ENCODE measurements around the gene APOO. TPM values are rescaled to one million over a fixed set of nuclear protein-coding genes. Genes with fewer than 3 reads are reported as not detected.

APOO gene
- total and polyA plus RNA-seq, 2 of the 4 experiments (the other 2 are of a cell fraction), result 9.0 to 14.2 TPM

DNA sequence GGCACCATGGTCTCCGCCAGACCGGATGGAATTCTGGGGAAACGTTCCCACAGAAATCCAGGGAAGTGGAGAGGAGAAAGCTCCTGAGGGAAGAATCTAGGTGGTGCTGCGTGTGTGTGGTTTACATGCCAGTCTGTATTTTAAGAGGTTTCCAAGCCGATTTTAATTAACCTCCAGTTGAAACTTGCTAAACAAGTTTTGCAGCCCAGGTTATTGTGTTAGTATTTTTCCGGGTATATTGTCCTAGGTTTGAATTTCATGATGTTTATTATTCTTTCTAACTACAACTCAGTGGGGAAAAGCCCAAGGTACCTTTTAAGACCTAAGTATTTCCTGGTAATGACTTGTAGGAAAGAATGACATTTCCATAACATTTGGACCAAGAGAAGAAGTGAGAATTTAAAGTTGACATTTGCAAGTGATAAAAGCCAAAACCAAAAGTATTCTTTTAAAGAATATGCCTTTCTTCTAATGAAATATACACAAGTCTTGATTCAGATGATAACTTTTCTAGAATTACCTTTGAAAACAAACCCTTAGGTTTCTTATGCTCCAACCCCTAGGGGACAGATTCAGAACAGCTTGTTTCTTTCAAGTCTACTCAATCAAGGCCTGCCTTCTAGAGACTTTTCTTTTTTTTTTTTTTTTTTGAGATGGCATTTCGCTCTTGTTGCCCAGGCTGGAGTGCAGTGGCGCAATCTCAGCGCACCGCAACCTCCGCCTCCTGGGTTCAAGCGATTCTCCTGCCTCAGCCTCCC, 110.2 kb downstream of the APOO start (continued):
- no peak for TF ChIP-seq RAD21 (IDR thresholded peaks at IDR 0.05; ENCODE audit: low read length)

DNA sequence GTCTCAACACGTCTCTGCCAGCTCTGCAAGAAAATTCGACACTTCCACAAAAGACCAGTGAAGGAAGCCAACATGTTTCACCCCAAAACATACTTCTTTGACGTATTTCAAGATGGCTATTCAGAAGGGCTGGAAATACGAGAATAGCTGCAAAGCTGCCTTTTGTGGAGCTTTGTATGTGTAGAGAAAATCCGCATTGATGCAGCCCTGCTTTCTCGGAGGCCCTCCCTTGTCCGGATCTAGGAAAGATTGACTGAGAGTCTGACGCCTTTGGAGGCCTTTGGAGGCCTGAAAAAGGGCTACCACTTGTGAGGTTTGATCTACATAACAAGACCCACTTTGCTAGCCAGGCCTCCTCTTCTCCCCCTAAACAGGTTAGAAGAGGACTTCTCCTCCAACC, 112.5 kb downstream of the APOO start:
- Histone ChIP-seq H2BK20ac (ENCODE audit: low read depth, low read length) (no peak overlapping the region), H3K14ac (replicated peaks; ENCODE audit: low read depth, low read length) (no peak overlapping the region), H2BK15ac (ENCODE audit: low read depth, low read length) (no peak overlapping the region), H3K9me1 (ENCODE audit: insufficient read depth, low read length) (no peaks in the 10 kb centered on the region), H4K5ac (ENCODE audit: low read depth, low read length) (no peak overlapping the region), H3K27me3 (ENCODE audit: control insufficient read depth, insufficient read depth, low read length) (peaks cover 2% of the 10 kb centered on the region; the same call in 1 of the 2 replicates), H3K27ac (ENCODE audit: insufficient read depth, low read length) (no peak overlapping the region), H2AK9ac (replicated peaks; ENCODE audit: low read depth, low read length, poor library complexity) (no peak overlapping the region), H3K4ac (ENCODE audit: low read depth, low read length) (no peak overlapping the region), H3K23ac (ENCODE audit: low read depth, low read length) (no peak overlapping the region), H3K4me1 (ENCODE audit: control insufficient read depth, insufficient read depth, low read length) (no peaks in the 10 kb centered on the region; the same call in 1 of the 2 replicates), H3K18ac (ENCODE audit: low read depth, low read length) (no peak overlapping the region), H2AK5ac (ENCODE audit: low read depth, low read length) (no peak overlapping the region), H2BK5ac (ENCODE audit: low read depth, low read length, poor library complexity, severe bottlenecking) (no peak overlapping the region), H3K4me2 (ENCODE audit: low read depth, low read length) (no peak overlapping the region), H4K8ac (ENCODE audit: low read depth in 2 of 2, low read length in 2 of 2) (no peak overlapping the region), H4K91ac (ENCODE audit: insufficient read depth, low read depth, low read length) (no peak overlapping the region), H3K9me3 (ENCODE audit: control insufficient read depth, insufficient read depth, low read length) (no peaks in the 10 kb centered on the region), H3K36me3 (ENCODE audit: control insufficient read depth, insufficient read depth, low read length) (no peaks in the 10 kb centered on the region), H4K20me1 (ENCODE audit: insufficient read depth, low read length) (no peaks in the 10 kb centered on the region), H2BK120ac (ENCODE audit: low read depth, low read length) (no peak overlapping the region), H3K4me3 (ENCODE audit: insufficient read depth, low read depth, low read length) (no peak overlapping the region), H3K79me1 (ENCODE audit: low read depth in 1 of 2, low read length in 2 of 2) (no peaks in the 10 kb centered on the region), H3K56ac (ENCODE audit: extremely low read depth, insufficient read depth, low read length) (no peak overlapping the region), H2AFZ (replicated peaks; ENCODE audit: low read length, poor library complexity) (peak overlapping the region; percentile 18), H3K9ac (ENCODE audit: low read depth, low read length) (no peak overlapping the region)
- in situ Hi-C loops (cut with MboI; ENCODE audit: low sequenced_read_pairs) (no loop called here), dilution Hi-C loops (cut with HindIII; ENCODE audit: low sequenced_read_pairs, unreplicated experiment) (no loop called here), intact Hi-C loops (cut with micrococcal nuclease) (no loop called here)
- CTCF ChIA-PET, result no interaction called here
- BruUV-seq (replicated peaks), result no TSS peak
- DNase-seq (no peak), ATAC-seq (ENCODE audit: low read depth) (no peak)
- WGBS, 2 experiments (ENCODE audit: extremely low coverage in 2 of 2, insufficient read length in 1 of 2), result no CpG with 5 or more reads among the region's 8 CpGs
- POLR2A ChIA-PET (ENCODE audit: unreplicated experiment), result no interaction called here
- TF ChIP-seq RAD21 (IDR thresholded peaks at IDR 0.05; ENCODE audit: low read length) (no peak), BHLHE40 (IDR thresholded peaks at IDR 0.05; ENCODE audit: low read depth, low read length) (no peak), MAFK (IDR thresholded peaks at IDR 0.05; ENCODE audit: low read depth, low read length) (no peak), POLR2A (IDR thresholded peaks at IDR 0.05; ENCODE audit: low read depth, low read length) (no peak), SMC3 (IDR thresholded peaks at IDR 0.05; ENCODE audit: low read depth, low read length) (no peak), NFE2L2 (IDR thresholded peaks at IDR 0.05; ENCODE audit: low read depth, low read length) (no peak), MAZ (IDR thresholded peaks at IDR 0.05; ENCODE audit: borderline replicate concordance, low read depth, low read length) (no peak), CHD1 (IDR thresholded peaks at IDR 0.05; ENCODE audit: low read depth, low read length) (no peak), CEBPB (IDR thresholded peaks at IDR 0.05; ENCODE audit: low read depth, low read length) (no peak), RCOR1 (IDR thresholded peaks at IDR 0.05; ENCODE audit: insufficient replicate concordance, low read length) (no peak), FOS (IDR thresholded peaks at IDR 0.05; ENCODE audit: low read depth, low read length) (no peak)
- TF ChIP-seq, protein P1, sequence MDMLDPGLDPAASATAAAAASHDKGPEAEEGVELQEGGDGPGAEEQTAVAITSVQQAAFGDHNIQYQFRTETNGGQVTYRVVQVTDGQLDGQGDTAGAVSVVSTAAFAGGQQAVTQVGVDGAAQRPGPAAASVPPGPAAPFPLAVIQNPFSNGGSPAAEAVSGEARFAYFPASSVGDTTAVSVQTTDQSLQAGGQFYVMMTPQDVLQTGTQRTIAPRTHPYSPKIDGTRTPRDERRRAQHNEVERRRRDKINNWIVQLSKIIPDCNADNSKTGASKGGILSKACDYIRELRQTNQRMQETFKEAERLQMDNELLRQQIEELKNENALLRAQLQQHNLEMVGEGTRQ (IDR thresholded peaks at IDR 0.05; ENCODE audit: low read depth, low read length), result no peak
- TF ChIP-seq, protein P2, sequence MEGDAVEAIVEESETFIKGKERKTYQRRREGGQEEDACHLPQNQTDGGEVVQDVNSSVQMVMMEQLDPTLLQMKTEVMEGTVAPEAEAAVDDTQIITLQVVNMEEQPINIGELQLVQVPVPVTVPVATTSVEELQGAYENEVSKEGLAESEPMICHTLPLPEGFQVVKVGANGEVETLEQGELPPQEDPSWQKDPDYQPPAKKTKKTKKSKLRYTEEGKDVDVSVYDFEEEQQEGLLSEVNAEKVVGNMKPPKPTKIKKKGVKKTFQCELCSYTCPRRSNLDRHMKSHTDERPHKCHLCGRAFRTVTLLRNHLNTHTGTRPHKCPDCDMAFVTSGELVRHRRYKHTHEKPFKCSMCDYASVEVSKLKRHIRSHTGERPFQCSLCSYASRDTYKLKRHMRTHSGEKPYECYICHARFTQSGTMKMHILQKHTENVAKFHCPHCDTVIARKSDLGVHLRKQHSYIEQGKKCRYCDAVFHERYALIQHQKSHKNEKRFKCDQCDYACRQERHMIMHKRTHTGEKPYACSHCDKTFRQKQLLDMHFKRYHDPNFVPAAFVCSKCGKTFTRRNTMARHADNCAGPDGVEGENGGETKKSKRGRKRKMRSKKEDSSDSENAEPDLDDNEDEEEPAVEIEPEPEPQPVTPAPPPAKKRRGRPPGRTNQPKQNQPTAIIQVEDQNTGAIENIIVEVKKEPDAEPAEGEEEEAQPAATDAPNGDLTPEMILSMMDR (conservative IDR thresholded peaks at IDR 0.05; ENCODE audit: low read depth, low read length), result no peak
- TF ChIP-seq, protein P3, sequence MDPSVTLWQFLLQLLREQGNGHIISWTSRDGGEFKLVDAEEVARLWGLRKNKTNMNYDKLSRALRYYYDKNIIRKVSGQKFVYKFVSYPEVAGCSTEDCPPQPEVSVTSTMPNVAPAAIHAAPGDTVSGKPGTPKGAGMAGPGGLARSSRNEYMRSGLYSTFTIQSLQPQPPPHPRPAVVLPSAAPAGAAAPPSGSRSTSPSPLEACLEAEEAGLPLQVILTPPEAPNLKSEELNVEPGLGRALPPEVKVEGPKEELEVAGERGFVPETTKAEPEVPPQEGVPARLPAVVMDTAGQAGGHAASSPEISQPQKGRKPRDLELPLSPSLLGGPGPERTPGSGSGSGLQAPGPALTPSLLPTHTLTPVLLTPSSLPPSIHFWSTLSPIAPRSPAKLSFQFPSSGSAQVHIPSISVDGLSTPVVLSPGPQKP (IDR thresholded peaks at IDR 0.05; ENCODE audit: borderline replicate concordance, low read depth, low read length), result no peak
